ENCODE data around the gene NECTIN4.

The NECTIN4 gene

DNA sequence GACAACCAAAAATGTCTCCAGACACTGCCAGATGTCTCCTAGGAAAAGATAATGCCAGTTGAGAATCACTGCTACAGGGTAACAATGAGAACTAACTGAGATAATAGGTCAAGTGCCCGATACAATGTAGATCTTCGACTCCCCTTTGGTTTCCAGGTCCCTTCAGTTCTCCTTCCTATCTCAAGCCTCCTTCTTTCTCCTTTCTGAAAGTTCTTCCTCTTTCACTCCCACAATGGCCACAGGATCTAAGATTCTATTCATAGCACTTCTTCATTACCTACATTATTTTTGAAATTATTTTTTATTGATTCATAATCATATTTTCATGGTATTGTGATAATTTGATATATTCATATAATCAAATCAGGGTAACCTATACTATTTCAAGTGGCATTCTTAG lies 22.2 kb upstream of the NECTIN4 start:
- DNase-seq (ENCODE audit: low spot score): no peak

DNA sequence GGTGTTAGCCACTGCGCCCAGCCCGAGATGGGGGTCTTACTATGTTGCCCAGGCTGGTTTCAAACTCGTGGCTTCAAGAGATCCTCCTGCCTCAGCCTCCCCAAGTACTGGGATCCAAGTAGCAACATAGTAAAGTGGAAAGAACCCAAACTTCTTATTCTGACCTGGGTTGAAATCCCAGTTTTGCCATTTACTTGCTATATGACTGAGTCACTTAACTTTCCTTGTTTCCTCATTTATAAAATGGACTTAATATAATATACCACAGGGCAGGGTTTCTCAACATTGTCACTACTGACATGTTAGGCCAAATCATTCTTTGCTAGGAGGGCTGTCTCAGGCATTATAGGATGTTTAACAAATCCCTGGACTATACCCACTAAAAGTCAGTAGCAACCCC lies 21.8 kb upstream of the NECTIN4 start:
- no peak for DNase-seq (ENCODE audit: low spot score)

DNA sequence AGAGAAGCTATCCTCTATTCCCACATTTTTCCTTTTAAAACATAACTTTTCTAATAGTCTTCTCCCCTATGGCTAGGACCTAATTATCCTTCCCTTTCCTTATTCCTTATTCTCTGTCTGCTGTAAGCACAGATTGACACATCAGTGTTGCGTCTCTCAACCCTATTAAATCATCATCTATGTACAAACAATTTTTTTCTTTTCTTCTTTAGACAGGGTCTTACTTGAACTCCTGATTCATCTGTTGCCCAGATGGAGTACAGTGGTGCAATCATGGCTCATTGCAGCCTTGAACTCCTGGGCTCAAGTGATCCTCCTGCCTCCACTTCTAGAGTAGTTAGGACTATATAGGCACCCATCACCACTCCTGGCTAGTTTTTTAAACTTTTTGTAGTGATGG lies 17.1 kb upstream of the NECTIN4 start:
- no peak for DNase-seq (ENCODE audit: low spot score)

DNA sequence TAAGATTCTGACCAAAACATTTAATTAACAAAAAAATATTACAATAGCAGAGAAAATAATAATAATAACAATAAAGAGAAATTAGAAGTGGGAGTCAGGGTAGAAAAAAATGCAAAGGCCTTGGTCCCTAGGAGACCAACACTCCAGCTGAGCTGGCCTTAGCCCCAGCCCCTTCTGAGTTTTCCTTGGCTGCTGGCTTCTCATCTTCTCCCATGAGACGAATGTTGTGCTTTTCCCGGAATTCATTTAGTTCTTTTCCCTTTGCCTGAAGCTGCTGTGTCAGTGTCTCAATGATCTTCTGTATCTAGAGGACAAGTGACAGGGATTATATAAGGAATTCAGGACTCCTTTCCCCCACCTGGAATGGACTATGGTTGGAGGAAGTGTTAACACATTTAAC lies 11.2 kb upstream of the NECTIN4 start:
- no peak for DNase-seq (ENCODE audit: low spot score)

DNA sequence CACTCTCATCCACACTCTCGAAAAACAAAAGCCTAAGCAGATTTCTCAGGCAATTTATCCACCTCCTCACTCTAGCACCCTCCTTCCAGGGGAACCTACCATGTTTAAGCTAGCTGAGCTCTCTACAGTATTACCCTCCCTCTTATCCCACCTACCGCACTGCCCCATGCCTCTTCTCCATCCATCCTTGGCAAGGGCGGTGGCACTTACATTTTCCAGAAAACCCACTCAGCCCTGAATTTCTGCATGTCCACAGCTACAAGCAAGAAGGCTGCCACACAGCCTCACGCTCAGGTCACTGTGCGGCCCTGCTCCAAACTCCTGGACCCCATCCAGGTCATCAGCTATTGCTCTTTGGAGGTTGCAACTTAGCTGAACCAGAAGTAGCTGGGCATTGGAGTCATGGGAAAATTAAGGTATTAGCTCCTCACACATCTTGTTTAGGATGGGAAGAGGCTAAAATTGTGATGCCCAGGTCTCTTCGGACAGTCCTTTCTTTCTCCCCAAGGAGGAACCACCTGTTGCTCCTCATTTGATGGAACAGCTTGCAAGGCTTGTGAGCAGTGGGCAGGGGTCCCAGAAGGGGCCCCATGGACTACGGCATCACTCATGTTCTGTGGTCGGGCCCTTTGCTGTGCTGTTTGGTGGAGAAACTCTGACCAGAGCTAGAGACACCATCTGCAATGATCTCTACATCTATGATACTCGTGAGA lies 9.9 kb upstream of the NECTIN4 start:
- DNase-seq (ENCODE audit: low spot score): no peak

DNA sequence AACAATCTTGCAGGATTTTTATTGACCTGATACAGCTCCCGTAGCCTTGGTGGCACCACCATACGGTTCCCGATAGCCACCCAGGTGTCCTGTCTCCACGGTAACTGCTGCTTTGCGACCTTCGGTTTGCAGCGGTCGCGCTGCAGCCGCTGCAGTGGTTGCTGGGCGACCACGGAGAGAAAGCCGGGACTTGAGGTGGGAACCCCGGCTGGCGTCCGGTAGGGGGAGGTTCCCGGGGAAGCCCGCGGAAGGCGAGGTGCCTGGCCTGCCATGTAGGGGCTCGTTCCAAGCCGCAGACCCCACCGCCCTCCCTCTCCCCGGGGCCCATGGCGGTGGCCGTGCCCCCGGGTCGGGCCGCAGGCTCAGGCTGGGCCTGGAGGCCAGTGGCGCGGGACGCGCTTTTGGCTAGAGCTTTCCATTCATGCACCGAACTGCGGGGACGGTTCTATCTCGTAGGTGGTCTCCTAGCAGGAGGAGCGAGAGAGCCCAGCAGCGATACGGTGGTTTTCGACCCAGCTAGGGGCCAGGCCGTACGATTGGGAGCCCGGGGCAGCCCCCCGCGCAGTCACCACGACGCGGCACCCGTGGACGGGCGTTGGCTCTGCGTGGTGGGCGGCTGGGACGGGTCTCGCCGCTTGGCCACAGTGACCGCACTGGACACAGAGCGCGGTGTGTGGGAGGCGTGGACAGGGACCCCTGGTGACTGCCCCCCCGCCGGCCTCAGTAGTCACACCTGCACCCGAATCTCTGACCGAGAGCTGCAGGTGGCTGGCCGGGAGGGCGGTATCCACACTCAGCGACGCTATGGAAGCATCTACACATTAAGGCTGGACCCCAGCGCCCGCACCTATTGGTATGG lies 9.1 kb upstream of the NECTIN4 start, which contains the start of gene KLHDC9:
KLHDC9 (plus strand) TSS at position 152 of the 859 bp plus-strand sequence; CDS start at position 327, 175 bp downstream.
- DNase-seq (ENCODE audit: low spot score): peak; percentile 88

DNA sequence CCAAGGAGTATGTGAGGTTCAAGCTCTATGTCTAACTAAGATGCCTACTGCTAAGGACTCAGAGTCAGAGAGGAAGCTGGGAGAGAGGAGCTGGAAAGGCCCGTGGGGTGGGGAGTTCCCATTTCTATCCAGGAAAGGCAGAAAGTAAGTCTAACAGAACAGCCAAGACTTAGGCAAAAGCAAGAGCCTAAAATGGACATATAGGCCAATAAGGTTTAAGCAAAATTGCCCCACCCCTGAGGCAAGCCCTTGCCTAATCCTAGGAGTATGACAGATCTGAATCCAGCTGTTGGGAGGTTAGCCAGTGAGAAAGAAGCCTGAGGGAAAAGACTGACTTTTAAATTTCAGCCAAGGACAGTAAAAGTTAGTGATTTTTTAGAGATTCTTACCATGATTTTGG lies 7.2 kb upstream of the NECTIN4 start:
- no peak for DNase-seq (ENCODE audit: low spot score)

DNA sequence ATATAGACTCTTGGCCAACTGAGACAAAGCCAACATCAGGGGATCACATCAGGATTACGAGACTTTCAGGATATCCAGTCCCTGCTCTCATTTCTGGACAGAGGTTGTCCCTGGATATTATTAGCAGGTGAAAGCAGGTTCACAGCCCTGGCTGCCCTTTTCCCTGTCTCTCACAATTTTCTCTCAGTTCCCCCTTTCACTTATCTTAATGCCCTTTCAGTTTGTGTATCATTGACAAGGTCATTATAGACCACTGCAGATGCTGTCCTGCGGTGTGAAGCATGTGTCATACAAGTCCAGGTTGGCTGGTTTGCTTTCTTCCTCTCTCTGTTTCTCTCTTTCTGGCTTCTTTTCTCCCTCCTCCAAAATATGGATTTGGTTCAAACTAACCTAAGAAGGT lies 6.7 kb upstream of the NECTIN4 start:
- DNase-seq (ENCODE audit: low spot score): no peak

DNA sequence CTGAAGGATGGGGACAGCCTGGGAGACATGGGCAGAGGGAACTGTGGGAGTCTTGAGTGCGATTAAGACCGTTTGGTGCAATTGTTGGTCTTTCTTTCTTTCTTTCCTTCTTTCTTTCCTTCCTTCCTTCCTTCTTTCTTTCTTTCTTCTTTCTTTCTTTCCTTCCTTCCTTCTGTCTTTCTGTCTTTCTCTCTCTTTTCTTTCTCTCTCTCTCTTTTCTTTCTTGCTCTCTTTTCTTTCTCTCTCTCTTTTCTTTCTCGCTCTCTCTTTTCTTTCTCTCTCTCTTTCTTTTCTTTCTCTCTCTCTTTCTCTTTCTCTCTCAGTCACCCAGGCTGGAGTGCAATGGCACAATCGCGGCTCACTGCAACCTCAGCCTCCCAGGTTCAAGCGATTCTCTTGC lies 5.9 kb upstream of the NECTIN4 start:
- DNase-seq (ENCODE audit: low spot score): no peak

DNA sequence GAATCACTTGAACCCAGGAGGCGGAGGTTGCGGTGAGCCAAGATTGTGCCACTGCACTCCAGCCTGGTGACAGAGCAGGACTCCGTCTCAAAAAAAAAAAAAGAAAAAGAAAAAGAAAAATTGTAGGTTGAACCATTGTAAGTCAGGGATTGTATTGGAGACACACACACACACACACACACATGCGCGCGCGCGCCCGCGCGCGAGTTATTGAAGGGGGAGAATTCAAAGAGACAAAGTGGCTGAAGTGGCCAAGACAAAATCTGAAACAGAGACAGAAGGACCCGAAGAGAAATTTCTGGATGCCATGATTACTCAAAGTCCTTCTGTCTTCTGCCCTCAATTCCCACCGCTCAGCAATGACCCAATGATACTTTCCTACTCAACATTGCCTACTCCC lies 5.1 kb upstream of the NECTIN4 start:
- no peak for DNase-seq (ENCODE audit: low spot score)

DNA sequence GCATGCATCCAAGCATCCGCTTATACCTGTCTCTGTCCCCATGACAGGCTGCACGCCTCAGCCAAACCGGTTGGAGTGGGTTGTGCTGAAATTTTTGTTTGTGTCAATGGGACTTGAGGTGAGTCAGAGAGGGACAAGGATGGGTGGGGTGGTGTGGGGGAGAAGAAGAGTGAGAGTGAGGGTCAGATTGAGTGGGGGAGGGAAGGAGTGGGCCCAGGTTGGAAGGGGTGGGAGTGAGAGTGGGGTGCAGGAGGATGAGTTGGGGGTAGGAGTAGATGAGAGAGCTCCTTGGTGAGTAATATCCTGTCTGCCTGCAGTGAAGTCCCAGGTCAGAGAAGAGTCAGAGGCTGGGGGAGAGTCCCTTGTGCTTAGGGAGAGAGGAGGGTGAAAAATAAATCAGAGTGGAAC lies 3.3 kb upstream of the NECTIN4 start:
- DNase-seq (ENCODE audit: low spot score): no peak

DNA sequence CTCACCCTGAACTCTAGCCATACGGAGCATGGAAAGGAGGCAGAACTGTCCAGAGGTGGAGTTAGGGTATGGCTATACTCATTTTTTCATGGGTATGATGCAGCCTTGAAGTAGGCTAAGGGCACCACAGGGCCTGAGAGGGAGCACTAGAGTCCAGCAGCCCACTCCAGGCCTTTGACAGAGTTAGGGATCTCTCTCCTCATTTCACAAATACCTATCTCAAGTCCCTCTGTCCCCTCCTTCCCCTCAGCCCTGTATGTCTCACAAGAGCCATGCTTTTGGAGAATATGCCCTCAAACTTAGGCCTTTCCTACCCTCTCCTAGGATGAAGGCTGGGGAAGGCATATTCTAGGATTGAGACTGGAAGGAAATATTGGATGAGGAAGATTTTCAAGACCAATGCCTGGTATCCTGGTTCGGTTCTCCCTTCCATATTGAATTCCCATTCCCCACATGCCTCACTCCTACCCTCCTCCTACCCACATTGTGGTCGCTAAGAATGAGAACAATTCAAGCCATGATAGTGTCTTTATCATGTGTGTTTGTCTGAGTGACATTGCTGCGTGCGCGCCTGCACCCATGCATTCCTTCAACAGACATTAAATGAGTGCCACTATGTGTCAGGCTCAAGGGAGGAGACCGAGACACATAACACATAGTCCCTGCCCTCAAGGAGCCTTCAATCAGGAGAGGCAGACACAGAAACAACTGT lies 2.6 kb upstream of the NECTIN4 start:
- DNase-seq (ENCODE audit: low spot score): no peak

DNA sequence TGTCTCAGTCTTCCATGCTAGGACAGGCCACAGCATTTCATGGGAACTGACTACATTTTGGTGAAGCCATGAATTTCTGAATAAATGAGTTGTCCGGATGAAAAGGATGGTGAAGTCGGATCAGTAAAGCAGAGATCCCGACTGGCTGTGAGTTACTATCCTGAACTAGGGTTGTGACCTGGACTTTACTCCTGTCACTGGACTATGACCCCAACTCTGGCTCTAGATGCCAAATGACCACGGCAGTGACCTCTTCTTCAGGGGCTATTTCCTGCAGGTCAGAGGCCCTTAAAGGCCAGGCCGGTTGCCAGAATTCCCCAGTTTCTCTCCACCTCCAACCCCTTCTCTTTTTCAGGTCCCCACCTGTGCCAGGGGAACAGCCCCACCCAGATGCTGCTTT lies 1.7 kb upstream of the NECTIN4 start:
- no peak for DNase-seq (ENCODE audit: low spot score)

DNA sequence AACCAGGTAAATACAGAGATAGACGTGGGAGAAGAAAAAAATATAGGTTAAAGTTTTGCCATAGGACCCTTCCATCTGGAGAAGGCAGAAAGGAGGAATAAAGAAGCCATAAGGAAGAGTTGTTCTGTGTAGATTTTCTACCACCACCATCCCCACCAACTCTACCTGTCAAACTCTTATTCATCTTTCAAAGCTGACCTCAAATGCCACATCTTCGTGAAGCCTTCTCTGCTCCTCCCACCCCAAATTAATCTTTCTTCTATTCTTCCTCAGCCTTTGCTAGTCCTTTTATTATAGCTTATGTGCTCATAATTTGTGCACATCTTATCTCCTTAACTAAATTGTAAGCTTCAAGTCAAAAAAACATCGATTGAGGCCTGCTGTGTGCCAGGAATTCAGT lies 1.3 kb upstream of the NECTIN4 start:
- DNase-seq (ENCODE audit: low spot score): no peak

DNA sequence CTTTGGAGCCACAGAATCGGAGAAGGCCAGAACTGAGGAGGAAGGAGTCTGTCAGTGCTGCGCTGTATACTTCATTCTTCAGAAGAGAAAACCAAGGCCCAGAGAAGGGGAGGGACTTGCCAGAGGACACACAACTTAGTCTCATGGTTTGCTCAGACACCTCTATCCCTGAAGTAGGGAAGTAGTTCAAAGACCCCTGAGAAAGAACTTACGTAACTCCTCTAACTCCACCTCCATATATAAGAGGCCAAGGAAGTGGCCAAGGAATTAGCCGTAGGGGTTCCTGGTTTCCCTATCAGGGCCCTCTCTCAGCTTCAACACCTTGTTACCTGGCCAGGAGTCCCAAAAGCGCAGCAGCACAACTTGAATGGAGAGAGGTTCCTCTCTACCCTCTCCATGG lies 580 bp upstream of the NECTIN4 start:
- DNase-seq (ENCODE audit: low spot score): no peak

DNA sequence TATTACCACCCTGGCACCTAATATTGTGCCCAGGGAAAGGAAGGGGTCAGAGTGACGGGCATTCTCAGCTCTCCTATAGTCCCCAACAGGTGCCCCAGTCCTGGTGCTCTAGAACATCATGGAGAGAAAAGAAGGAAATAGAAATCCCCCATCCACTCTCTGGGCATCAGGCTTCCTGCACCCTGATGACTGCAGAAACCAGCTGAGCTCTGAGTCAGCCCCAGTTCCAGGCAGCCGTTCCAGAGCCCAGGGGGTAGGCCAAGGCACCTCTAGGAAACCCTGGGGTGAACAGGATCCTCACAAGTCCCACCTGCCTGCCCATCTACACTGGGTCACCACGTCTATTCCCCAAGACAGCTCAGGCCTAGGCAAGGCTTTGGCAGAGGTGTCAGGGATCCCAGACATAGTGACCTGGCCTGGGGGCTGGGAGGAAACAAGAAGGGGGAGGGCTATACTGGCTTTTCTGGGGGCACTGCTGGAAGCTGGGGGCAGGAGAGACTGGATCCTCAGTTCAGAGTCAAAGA lies 709 bp downstream of the NECTIN4 start:
- no peak for DNase-seq (ENCODE audit: low spot score)

DNA sequence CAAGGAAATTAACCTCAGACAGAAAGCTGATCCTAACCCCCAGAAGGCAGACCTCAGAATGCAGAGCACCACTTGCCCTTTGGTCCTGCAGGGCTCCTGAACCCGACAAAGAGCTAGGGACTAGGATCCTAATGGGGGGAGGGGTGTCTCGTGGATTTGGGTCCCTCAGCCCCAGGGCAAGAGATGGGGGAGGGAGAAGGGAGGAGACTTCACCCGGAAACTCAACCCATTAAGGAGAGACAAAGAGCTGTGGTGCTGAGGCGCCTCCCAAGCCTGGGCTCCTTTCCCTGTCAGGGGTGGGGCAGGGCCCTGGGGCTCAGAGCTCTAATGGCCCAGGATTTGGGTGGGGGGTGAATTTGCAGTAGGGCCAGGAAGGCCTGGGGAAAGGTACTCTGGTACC lies 2.9 kb downstream of the NECTIN4 start:
- no peak for DNase-seq (ENCODE audit: low spot score)

DNA sequence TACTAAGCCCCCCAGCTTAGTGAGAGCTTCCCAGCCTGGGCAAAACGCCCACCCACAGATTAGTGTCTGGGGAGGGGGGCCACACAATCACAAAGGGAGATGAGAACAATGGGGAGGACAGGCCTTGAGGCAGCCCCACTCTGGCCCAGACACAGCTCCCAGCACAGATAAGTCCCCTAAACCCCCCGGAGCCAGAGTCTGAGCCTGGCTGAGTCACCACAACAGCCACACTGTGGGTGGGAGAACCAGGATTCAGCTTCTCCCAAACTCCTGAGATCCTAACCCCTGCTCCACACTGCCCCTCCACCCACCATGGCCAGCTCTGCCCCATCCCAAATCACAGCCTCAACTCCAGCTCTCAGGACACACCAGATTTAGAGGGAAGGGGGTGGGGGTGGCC lies 4.2 kb downstream of the NECTIN4 start:
- no peak for DNase-seq (ENCODE audit: low spot score)

DNA sequence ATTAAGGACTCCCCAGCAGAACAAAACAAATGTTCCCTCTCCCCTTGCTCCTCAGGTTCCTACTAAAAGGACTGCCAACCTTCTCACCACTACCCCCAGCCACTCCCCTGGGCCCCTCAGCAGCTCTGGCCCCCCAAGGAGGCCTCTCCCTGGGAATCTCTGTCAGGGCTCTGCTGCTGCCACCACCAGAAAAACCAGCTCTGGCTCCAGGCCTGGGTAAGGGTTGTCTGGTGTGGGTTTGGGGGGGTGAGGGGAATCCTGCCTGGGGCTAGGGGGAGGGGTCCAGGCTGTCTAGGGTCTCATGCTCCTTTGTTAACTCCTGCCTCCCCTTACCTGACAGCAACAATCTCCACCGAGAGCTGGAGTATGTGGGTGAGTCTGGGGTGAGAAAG lies 4.8 kb downstream of the NECTIN4 start:
- no peak for DNase-seq (ENCODE audit: low spot score)

DNA sequence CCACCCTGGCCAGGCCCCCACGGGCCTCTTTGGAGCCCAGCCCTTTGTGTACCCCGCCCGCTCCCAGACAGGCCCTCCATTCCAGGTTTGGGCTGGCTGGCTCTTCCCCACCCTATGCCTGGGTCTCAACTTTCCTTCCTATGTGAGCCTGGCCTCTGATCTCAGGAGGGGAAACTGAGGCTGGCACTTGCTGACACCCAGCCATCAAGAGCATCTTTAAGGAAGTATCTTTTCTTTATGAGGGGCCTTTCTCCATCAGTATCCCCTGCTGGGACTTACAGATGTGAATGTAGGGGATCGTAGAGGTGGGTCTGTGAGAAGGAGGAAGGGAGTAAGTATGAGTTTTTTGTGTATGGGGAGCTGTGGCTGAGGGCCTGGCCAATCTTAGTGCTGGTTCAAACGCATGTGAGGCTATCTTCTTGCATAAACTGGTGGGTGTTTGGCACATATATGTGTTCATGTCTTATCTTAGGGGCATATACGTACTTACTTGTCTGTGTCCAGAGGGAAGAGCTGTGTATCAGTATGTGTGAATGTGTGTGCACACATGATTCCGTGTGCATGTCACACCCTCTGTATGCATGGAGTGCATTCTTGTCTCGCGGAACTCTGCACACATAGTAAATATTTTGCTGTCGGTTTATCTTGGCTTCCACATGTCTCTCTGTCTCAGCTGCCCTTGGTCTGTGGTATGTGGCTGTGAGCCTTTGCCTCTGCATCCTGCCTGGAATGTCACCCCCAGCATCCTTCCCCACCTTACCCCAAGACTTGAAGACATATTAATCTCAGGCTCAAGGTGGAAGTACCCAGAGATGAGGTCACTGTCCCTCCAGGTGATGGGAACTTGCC lies 5.4 kb downstream of the NECTIN4 start:
- no peak for DNase-seq (ENCODE audit: low spot score)

DNA sequence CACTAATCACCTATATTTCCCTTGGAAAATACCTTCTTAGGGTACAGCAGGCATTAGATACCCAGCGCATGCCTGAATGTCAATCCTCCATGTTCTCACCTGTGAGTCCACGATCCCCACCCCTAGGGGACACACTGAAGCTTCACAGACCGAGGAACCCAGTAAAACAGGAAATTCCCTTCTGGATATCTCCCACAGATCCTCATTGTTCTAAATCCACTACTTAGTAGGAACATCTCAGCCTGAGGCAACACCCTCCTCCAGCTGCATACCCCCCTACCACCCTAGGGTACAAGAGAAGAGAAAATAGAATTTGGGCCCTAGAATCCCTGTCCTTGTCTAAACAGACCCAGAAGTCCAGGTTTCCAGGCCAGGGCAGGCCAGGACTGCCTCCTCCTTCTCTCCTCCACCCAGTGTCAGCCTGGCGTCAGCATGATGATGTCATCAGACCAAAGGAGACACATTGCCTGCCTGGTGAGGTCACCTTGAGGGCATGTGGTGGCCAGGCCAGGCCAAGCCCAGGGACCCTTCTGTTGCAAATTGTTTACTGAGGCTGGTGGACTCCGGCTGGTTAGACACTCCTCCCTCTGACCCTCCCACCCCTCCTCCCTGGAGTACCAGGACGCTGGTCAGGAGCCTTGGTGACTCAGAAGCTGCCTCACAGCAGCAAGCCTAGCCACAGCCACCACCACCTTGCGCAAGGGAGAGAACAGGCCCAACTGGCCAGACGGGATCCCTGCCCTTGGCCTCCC lies 6.2 kb downstream of the NECTIN4 start:
- peak; percentile 47 for DNase-seq (ENCODE audit: low spot score)

All from HuH-7.5 (cell line).